A549 (cell line): ENCODE measurements around the gene ARL15. TPM values are rescaled to one million over a fixed set of nuclear protein-coding genes. Genes with fewer than 3 reads are reported as not detected.

Experiments used
- ATAC-seq, 2 experiments: fragments of 200-7000 bp in 1 of 2; fragments of >200 bp in 1 of 2; cut with Nextera tagmentation in 1 of 2; cut with Tn5 transposase in 1 of 2; 3 replicates each; pipeline versions ENCODE4 v1.8.0 to v1.9.1; 2018 to 2020; ENCODE audit warnings: mild to moderate bottlenecking in 1 of 2, moderate library complexity in 1 of 2
- CTCF ChIA-PET: fragments of 300-600 bp; sonication (Branson Sonifier 250); formaldehyde crosslinking; extraction: SDS; loops from one replicate; lab custom pipeline; 2021; ENCODE audit warnings: antibody characterized with exemption, inconsistent platforms; lab: Yijun Ruan, JAX
- POLR2A ChIA-PET: fragments of 350-600 bp; formaldehyde crosslinking; extraction: SDS; loops from one replicate; lab custom pipeline; 2021; ENCODE audit warnings: antibody characterized with exemption, inconsistent platforms; lab: Yijun Ruan, JAX
- DNase-seq, 2 experiments: peaks; one replicate each; pipeline versions ENCODE4 v3.0.0 to v3.0.0-alpha.2; 2011 to 2016; ENCODE audit warnings: low read depth in 1 of 2, low spot score in 1 of 2
- FAIRE-seq: peaks from 2 replicates; lab custom pipeline; 2011; peaks lifted over from hg19 to GRCh38; lab: Jason Lieb, UNC
- H3K27ac ChIP-seq, 2 experiments: fragments of >200 bp; sonication (Bioruptor Twin); formaldehyde crosslinking; 3 replicates each; pipeline ENCODE4 v1.5.1; 2016 to 2017
- H3K4me1 ChIP-seq: fragments of >200 bp; sonication (Bioruptor Twin); formaldehyde crosslinking; 3 replicates; pipeline ENCODE4 v1.6.1; 2016
- H3K4me2 ChIP-seq: fragments of >200 bp; sonication (Bioruptor Twin); formaldehyde crosslinking; 3 replicates; pipeline ENCODE4 v1.6.1; 2016
- H3K4me3 ChIP-seq: fragments of >200 bp; sonication (Bioruptor Twin); formaldehyde crosslinking; 3 replicates; pipeline ENCODE4 v1.5.1; 2016
- H3K9me3 ChIP-seq: fragments of >200 bp; sonication (Bioruptor Twin); formaldehyde crosslinking; 3 replicates; pipeline ENCODE4 v1.6.1; 2016
- ESRRA ChIP-seq: fragments of 150-350 bp; IDR thresholded peaks from 2 replicates; pipeline ENCODE4 v1.6.1; 2014; ENCODE audit warnings: mild to moderate bottlenecking, low read length, borderline replicate concordance
- FOSL2 ChIP-seq, 2 experiments: fragments of 450-650 bp in 1 of 2; fragments of >200 bp in 1 of 2; sonication (Bioruptor Twin) in 1 of 2; formaldehyde crosslinking; IDR thresholded peaks; 2 replicates each; pipeline versions ENCODE4 v1.5.0 to v1.6.1; 2016 to 2020; ENCODE audit warnings: mild to moderate bottlenecking in 1 of 2, moderate library complexity in 1 of 2
- HOXA7 ChIP-seq: fragments of 250-450 bp; sonication (Bioruptor Pico); IDR thresholded peaks from 2 replicates; pipeline ENCODE4 v1.5.0; 2020; ENCODE audit warnings: mild to moderate bottlenecking, moderate library complexity
- HOXB5 ChIP-seq: fragments of 250-450 bp; sonication (Bioruptor Pico); IDR thresholded peaks from 2 replicates; pipeline ENCODE4 v1.5.0; 2020; ENCODE audit warnings: mild to moderate bottlenecking, moderate library complexity
- MAZ ChIP-seq: fragments of 150-350 bp; IDR thresholded peaks from 2 replicates; pipeline ENCODE4 v1.6.1; 2014; ENCODE audit warnings: antibody characterized with exemption, low read depth, low read length, borderline replicate concordance
- NPAS2 ChIP-seq: fragments of 250-450 bp; sonication (Bioruptor Pico); IDR thresholded peaks from 2 replicates; pipeline ENCODE4 v1.8.0; 2022; ENCODE audit warnings: mild to moderate bottlenecking, moderate library complexity, borderline replicate concordance
- RAD21 ChIP-seq, 2 experiments: fragments of >200 bp in 1 of 2; sonication (Bioruptor Twin) in 1 of 2; formaldehyde crosslinking in 1 of 2; IDR thresholded peaks in 1 of 2; conservative IDR thresholded peaks in 1 of 2; 2 replicates in 1 of 2; 3 replicates in 1 of 2; pipeline ENCODE4 v1.6.1; 2012 to 2018; ENCODE audit warnings: inconsistent platforms in 1 of 2
- RCOR1 ChIP-seq: fragments of 150-350 bp; IDR thresholded peaks from 2 replicates; pipeline ENCODE4 v1.6.1; 2014; ENCODE audit warnings: antibody characterized with exemption, low read length, low read depth
- TFCP2L1 ChIP-seq: fragments of 250-450 bp; sonication (Bioruptor Pico); IDR thresholded peaks from 2 replicates; pipeline ENCODE4 v1.5.0; 2021; ENCODE audit warnings: mild to moderate bottlenecking
- WGBS: methylation state at CpG from one replicate; pipeline ENCODE4 v1.1.6; 2017; ENCODE audit errors: missing lambda C conversion rate; 5-methylcytosine and 5-hydroxymethylcytosine counted together
- polyA plus RNA-seq, 4 experiments: library from polyadenylated mRNA; depleted of rRNA in 3 of 4; stranded (reverse); fragments of >200 nt; fragmentation: RNase III in 1 of 4; extraction: RNeasy Plus Mini Kit Qiagen cat#74134 plus additional on column Dnase treatment in 1 of 4; gene quantifications; 2 replicates in 3 of 4; 3 replicates in 1 of 4; pipeline ENCODE4 v1.2.3, GENCODE V29; 2011 to 2017
- TF ChIP-seq, protein P1 (sequence below): fragments of >200 bp; sonication (Bioruptor Twin); formaldehyde crosslinking; IDR thresholded peaks from 2 replicates; pipeline ENCODE4 v1.6.1; 2016
- TF ChIP-seq, protein P2 (sequence below): fragments of 450-650 bp; IDR thresholded peaks from 2 replicates; pipeline ENCODE4 v1.6.1; 2014; ENCODE audit warnings: antibody characterized with exemption
- TF ChIP-seq, protein P3 (sequence below): fragments of 250-450 bp; sonication (Bioruptor Pico); IDR thresholded peaks from 2 replicates; pipeline ENCODE4 v1.5.0; 2020; ENCODE audit warnings: low read depth, mild to moderate bottlenecking, moderate library complexity
- TF ChIP-seq, protein P4 (sequence below): IDR thresholded peaks from 2 replicates; pipeline ENCODE4 v1.6.1; 2012
- TF ChIP-seq, protein P5 (sequence below): fragments of 250-450 bp; sonication (Bioruptor Pico); IDR thresholded peaks from 2 replicates; pipeline ENCODE4 v1.5.0; 2021; ENCODE audit warnings: mild to moderate bottlenecking, moderate library complexity, borderline replicate concordance

The ARL15 gene
- polyA plus RNA-seq, 2 of the 4 experiments (the other 2 are of a cell fraction) = 11.8 to 12.1 TPM

DNA sequence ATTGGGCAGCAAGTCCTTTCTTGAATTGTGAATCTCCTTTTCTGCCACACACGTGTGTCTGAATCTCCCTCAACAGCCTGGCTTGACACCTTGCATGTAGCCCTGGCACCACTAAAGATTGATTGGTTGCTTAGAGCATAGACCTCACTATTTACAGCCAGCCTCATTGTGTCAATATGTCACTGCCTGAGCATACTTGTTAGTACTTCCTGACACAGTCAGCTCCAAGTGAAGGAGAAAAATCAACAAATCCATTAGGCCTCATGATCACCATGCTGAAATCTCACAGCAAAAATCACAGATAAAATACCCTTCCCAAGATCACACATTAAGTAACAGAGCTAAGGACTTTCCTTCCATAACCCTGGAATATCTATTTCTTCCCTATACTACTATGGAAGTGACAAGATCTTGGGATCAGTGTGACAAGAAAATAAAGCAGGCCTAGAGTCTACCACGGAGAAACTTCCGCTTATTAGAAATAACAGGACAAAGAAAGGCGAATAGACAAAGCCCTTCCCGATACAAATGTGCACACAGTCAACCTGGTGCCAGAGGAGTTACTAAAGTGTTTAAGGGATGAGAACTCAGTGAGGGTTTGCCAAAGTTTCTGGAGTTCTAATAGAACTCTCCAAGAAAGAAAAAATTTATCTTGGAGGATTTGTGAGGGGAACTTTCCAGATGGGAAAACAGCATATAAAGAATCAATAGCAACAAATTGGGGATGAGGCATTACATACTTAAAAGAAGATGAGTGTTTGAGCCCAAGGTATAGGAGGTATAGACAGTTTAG is 5.6 kb upstream of the ARL15 start:
- FAIRE-seq = no peak
- Histone ChIP-seq H3K9me3 (no peaks in the 10 kb centered on the region), H3K4me2 (no peak overlapping the region), H3K27ac (no peak overlapping the region), H3K4me1 (0 out of 3 replicates have a peak, but pooled peaks cover 4% of the 10 kb centered on the region), H3K4me3 (no peak overlapping the region)
- DNase-seq = no peak
- TF ChIP-seq ESRRA = no peak
- TF ChIP-seq, protein P1, sequence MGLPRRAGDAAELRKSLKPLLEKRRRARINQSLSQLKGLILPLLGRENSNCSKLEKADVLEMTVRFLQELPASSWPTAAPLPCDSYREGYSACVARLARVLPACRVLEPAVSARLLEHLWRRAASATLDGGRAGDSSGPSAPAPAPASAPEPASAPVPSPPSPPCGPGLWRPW = no peak
- no peak for TF ChIP-seq RCOR1
- TF ChIP-seq, protein P2, sequence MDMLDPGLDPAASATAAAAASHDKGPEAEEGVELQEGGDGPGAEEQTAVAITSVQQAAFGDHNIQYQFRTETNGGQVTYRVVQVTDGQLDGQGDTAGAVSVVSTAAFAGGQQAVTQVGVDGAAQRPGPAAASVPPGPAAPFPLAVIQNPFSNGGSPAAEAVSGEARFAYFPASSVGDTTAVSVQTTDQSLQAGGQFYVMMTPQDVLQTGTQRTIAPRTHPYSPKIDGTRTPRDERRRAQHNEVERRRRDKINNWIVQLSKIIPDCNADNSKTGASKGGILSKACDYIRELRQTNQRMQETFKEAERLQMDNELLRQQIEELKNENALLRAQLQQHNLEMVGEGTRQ = no peak
- TF ChIP-seq, protein P3, sequence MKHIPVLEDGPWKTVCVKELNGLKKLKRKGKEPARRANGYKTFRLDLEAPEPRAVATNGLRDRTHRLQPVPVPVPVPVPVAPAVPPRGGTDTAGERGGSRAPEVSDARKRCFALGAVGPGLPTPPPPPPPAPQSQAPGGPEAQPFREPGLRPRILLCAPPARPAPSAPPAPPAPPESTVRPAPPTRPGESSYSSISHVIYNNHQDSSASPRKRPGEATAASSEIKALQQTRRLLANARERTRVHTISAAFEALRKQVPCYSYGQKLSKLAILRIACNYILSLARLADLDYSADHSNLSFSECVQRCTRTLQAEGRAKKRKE = no peak
- ATAC-seq = no peak
- CTCF ChIA-PET = interaction anchor here (1.5 kb wide), 1 partner anchor 72 kb away, joined by 5 read pairs; no protein-coding TSS in a partner anchor
- POLR2A ChIA-PET = no interaction called here
- WGBS = 74% methylated on average over 5 of the region's 5 CpGs

DNA sequence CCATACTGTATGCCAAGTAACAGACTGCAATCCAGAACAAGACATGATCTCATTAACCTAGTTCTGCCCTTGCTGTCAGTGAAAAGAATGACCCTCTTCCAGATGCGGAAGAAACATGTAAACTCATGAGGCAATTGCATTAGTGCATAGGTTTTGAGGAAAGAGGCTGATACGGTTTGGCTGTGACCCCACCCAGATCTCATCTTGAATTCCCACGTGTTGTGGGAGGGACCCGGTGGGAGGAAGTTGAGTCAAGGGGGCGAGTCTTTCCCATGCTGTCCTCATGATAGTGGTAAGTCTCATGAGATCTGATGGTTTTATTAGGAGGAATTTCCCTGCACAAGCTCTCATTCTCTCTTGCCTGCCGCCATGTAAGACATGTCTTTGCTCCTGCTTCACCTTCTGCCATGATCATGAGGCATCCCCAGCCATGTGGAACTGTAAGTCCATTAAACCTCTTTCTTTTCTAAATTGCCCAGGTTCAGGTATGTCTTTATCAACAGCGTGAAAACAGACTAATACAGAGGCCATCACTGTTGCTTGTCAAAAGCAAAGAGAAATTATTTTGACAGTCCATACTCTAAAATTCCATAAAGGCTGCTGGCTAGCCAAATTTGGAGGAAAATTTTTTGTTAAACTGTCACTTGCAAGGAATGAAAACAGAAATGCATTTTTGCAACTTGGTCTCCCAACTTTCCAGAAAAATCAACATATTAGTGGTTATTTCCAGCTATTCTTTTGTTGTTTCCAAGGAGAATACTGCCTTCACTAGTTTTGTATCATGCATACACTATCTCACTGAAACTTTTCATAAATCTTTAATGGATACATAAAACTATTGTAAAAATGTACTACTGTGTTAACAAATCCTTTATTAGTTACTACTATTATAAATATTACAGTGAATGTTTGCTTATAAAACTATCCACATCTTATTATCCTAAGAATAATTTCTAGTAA is 3.2 kb upstream of the ARL15 start:
- ChIA-PET POLR2A (interaction anchor here (0.6 to 0.7 kb wide), 2 partner anchors 85 to 204 kb away, joined by 4 to 5 read pairs; partner anchors contain the start of gene SNX18), CTCF (interaction anchor here (1.0 kb wide), 1 partner anchor 13 kb away, joined by 3 read pairs; no protein-coding TSS in a partner anchor)
- ATAC-seq = no peak
- DNase-seq = no peak
- WGBS = 77% methylated on average over 7 of the region's 7 CpGs
- Histone ChIP-seq H3K27ac (no peak overlapping the region), H3K9me3 (no peaks in the 10 kb centered on the region), H3K4me3 (no peak overlapping the region), H3K4me2 (no peak overlapping the region), H3K4me1 (peaks cover 12% of the 10 kb centered on the region; the same call in 1 of the 3 replicates)
- TF ChIP-seq FOSL2 (IDR thresholded peaks at IDR 0.05) (no peak), FOSL2 (CRISPR knock-in tag; IDR thresholded peaks at IDR 0.05) (no peak), NPAS2 (CRISPR knock-in tag) (no peak), HOXA7 (CRISPR knock-in tag) (no peak), MAZ (no peak), TFCP2L1 (CRISPR knock-in tag) (no peak), RAD21 (conservative IDR thresholded peaks at IDR 0.05 in 1 of 2, IDR thresholded peaks at IDR 0.05 in 1 of 2) (no peak), RCOR1 (no peak), HOXB5 (CRISPR knock-in tag) (no peak)
- TF ChIP-seq, protein P4, sequence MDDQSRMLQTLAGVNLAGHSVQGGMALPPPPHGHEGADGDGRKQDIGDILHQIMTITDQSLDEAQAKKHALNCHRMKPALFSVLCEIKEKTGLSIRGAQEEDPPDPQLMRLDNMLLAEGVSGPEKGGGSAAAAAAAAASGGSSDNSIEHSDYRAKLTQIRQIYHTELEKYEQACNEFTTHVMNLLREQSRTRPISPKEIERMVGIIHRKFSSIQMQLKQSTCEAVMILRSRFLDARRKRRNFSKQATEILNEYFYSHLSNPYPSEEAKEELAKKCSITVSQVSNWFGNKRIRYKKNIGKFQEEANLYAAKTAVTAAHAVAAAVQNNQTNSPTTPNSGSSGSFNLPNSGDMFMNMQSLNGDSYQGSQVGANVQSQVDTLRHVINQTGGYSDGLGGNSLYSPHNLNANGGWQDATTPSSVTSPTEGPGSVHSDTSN = no peak
- TF ChIP-seq, protein P2 = no peak
- TF ChIP-seq, protein P5, sequence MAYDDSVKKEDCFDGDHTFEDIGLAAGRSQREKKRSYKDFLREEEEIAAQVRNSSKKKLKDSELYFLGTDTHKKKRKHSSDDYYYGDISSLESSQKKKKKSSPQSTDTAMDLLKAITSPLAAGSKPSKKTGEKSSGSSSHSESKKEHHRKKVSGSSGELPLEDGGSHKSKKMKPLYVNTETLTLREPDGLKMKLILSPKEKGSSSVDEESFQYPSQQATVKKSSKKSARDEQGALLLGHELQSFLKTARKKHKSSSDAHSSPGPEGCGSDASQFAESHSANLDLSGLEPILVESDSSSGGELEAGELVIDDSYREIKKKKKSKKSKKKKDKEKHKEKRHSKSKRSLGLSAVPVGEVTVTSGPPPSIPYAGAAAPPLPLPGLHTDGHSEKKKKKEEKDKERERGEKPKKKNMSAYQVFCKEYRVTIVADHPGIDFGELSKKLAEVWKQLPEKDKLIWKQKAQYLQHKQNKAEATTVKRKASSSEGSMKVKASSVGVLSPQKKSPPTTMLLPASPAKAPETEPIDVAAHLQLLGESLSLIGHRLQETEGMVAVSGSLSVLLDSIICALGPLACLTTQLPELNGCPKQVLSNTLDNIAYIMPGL (CRISPR knock-in tag) = no peak
- FAIRE-seq = no peak
